Measurements from ENCODE around the gene PRKAR1B.

The PRKAR1B gene

DNA sequence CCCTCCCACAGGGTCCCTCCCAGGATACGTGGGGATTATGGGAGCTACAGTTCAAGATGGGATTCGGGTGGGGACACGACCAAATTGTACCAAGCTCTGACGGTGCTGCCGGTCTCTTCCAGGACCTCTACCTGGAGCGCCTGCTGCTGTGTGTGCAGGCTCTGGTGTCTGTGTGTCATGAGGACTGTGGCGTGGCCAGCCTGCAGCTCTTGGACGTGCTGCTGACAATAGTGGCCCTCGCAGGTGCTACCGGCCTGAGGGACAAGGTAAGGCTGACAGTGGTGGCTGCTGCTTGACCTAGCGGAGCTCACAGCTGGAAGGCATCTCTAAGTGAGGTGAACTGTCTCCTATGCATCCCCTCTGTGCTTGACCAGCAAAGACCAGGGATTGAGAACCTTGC is 34.5 kb upstream of the PRKAR1B start:
- no peak for TF ChIP-seq YY1 (IDR thresholded peaks at IDR 0.05; ENCODE audit: low read depth)
- TF ChIP-seq CEBPB (IDR thresholded peaks at IDR 0.05) = no peak
- TF ChIP-seq ZBTB7A (IDR thresholded peaks at IDR 0.05; ENCODE audit: low read depth) = no peak
- no peak for TF ChIP-seq TCF12 (IDR thresholded peaks at IDR 0.05; ENCODE audit: low read depth)
- TF ChIP-seq, protein P1, sequence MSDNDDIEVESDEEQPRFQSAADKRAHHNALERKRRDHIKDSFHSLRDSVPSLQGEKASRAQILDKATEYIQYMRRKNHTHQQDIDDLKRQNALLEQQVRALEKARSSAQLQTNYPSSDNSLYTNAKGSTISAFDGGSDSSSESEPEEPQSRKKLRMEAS (IDR thresholded peaks at IDR 0.05) = no peak

GRCh38 chr7:761101-761500 is 34.0 kb upstream of the PRKAR1B start:
- TF ChIP-seq CEBPB (IDR thresholded peaks at IDR 0.05) (no peak), TEAD4 (IDR thresholded peaks at IDR 0.05) (no peak), FOXM1 (IDR thresholded peaks at IDR 0.05; ENCODE audit: borderline replicate concordance, low read depth) (no peak), RAD21 (IDR thresholded peaks at IDR 0.05; ENCODE audit: low read depth) (no peak), EGR1 (IDR thresholded peaks at IDR 0.05) (no peak)
- TF ChIP-seq, protein P2, sequence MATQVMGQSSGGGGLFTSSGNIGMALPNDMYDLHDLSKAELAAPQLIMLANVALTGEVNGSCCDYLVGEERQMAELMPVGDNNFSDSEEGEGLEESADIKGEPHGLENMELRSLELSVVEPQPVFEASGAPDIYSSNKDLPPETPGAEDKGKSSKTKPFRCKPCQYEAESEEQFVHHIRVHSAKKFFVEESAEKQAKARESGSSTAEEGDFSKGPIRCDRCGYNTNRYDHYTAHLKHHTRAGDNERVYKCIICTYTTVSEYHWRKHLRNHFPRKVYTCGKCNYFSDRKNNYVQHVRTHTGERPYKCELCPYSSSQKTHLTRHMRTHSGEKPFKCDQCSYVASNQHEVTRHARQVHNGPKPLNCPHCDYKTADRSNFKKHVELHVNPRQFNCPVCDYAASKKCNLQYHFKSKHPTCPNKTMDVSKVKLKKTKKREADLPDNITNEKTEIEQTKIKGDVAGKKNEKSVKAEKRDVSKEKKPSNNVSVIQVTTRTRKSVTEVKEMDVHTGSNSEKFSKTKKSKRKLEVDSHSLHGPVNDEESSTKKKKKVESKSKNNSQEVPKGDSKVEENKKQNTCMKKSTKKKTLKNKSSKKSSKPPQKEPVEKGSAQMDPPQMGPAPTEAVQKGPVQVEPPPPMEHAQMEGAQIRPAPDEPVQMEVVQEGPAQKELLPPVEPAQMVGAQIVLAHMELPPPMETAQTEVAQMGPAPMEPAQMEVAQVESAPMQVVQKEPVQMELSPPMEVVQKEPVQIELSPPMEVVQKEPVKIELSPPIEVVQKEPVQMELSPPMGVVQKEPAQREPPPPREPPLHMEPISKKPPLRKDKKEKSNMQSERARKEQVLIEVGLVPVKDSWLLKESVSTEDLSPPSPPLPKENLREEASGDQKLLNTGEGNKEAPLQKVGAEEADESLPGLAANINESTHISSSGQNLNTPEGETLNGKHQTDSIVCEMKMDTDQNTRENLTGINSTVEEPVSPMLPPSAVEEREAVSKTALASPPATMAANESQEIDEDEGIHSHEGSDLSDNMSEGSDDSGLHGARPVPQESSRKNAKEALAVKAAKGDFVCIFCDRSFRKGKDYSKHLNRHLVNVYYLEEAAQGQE (IDR thresholded peaks at IDR 0.05; ENCODE audit: low read depth) = no peak
- TF ChIP-seq, protein P1 (IDR thresholded peaks at IDR 0.05) = no peak

DNA sequence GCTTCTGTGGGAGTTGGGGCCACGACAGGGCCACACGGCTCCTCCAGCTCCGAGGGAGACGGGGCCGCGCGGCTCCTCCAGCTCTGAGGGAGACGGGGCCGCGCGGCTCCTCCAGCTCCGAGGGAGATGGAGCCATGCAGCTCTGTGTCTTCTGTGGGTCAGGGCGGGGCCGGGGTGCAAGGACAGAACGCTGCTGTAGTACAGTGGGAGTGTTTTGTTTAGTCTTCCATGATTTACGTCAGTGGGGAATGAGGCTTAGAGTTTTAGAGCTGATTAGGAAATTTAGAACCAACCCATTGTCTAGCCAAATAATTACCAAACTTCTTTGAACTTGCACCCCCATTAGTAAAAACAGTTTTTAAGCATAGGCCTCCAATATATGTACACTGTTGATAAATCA is 32.9 kb upstream of the PRKAR1B start:
- TF ChIP-seq USF1 (IDR thresholded peaks at IDR 0.05) (no peak), YY1 (IDR thresholded peaks at IDR 0.05; ENCODE audit: low read depth) (no peak), TCF12 (IDR thresholded peaks at IDR 0.05; ENCODE audit: low read depth) (no peak), FOXM1 (IDR thresholded peaks at IDR 0.05; ENCODE audit: borderline replicate concordance, low read depth) (no peak), ZBTB7A (IDR thresholded peaks at IDR 0.05; ENCODE audit: low read depth) (no peak), RAD21 (IDR thresholded peaks at IDR 0.05; ENCODE audit: low read depth) (no peak), EGR1 (IDR thresholded peaks at IDR 0.05) (no peak), EP300 (IDR thresholded peaks at IDR 0.05; ENCODE audit: borderline replicate concordance) (no peak), NFIC (IDR thresholded peaks at IDR 0.05) (no peak), CEBPB (IDR thresholded peaks at IDR 0.05) (no peak), TEAD4 (IDR thresholded peaks at IDR 0.05) (no peak), CREB1 (IDR thresholded peaks at IDR 0.05; ENCODE audit: low read depth) (no peak)
- TF ChIP-seq, protein P2 (IDR thresholded peaks at IDR 0.05; ENCODE audit: low read depth) = no peak
- TF ChIP-seq, protein P1 (IDR thresholded peaks at IDR 0.05) = no peak

GRCh38 chr7:759569-759968 is 32.5 kb upstream of the PRKAR1B start:
- TF ChIP-seq, protein P2 (IDR thresholded peaks at IDR 0.05; ENCODE audit: low read depth) = no peak
- TF ChIP-seq EGR1 (IDR thresholded peaks at IDR 0.05) (no peak), FOXM1 (IDR thresholded peaks at IDR 0.05; ENCODE audit: borderline replicate concordance, low read depth) (no peak)

- no peak for TF ChIP-seq EGR1 (IDR thresholded peaks at IDR 0.05)
- no peak for TF ChIP-seq TAF1 (IDR thresholded peaks at IDR 0.05; ENCODE audit: low read depth)
- TF ChIP-seq, protein P2 (IDR thresholded peaks at IDR 0.05; ENCODE audit: low read depth) = no peak
- TF ChIP-seq CEBPB (IDR thresholded peaks at IDR 0.05) = no peak
- no peak for TF ChIP-seq EP300 (IDR thresholded peaks at IDR 0.05; ENCODE audit: borderline replicate concordance)
Observed at GRCh38 chr7:757741-758163, 30.7 kb upstream of the PRKAR1B start.
